ELF-1 (cell line): ENCODE results near the gene CSNK1A1.
"Not testable (repeated sequence)": the region's sequence is repeated elsewhere in the genome, so short reads cannot be mapped to it uniquely, and the experiment has no call there.

Source experiments
- DNase-seq: peaks from one replicate; pipeline ENCODE4 v3.0.0-alpha.2; 2016; ENCODE audit warnings: low read depth, low spot score

The CSNK1A1 gene

DNA sequence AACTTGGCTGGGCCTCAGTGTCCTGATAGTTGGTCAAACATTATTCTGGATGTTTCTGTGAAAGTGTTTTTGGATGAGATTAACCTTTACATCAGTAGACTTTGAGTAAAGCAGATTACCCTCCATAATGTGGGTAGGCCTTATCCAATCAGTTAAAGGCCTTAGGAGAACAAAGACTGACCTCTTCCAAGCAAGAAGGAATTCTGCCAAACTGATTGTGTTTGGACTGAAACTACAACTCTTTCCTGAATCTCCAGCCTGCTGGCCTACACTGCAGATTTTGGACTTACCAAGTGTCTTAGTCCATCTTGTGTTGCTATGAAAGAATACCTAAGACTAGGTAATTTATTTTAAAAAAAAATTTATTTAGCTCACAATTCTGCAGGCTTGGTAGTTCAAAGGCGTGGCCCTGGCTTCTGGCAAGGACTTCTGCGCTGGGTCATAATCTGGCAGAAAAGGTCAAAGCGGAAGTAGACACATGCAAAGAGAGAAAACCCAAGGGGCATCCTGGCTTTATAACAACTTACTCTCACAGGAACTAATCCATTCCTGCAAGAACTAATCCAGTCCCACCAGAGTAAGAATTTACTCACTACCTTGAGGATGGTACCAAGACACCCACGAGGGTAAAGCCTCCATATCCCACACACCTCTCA lies 21.5 kb upstream of the CSNK1A1 start:
- DNase-seq: no peak

- no peak for DNase-seq
Observed at GRCh38 chr5:149572170-149572569, 20.9 kb upstream of the CSNK1A1 start.

- no peak for DNase-seq
Observed at GRCh38 chr5:149567226-149567625, 16.0 kb upstream of the CSNK1A1 start.

DNA sequence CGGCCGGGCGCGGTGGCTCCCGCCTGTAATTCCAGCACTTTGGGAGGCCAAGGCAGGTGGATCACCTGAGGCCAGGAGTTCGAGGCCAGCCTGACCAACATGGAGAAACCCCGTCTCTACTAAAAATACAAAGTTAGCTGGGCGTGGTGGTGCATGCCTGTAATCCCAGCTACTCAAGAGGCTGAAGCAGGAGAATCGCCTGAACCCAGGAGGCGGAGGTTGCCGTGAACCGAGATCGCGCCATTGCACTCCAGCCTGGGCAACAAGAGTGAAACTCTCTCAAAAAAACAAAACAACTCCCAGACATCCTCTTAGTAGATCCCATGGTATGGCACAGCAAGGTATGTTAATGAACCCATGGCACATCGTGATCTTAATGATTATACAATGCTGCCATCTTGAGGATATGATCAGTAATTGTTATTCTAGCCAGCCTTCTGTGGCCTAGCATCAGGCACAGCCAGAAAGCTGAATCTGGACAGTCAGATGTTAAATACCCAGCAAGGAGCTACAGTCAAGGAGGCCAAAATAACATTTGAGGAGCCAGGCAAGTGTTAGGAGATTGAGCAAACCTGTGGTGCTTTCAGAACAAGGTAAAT lies 13.4 kb upstream of the CSNK1A1 start:
- DNase-seq: peak; percentile 54

DNA sequence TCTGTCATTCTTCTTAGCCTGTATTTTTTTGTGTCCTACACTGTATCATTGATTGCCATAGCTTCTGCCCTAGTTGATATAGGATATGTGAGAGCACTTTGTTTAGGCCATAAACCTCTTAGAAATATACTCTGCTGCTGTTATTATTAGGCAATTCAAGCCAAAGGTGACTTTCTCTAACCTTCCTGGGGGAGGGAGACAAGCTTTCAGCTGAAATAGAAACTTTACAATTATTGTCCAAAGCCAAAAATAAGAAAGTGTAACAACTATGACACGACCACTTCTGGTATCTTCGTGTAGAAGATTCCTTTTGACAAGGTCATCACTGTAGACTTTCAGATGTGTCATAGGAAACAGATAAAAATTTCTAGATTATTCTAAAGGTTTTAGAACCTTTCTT lies 12.2 kb upstream of the CSNK1A1 start:
- DNase-seq: no peak

DNA sequence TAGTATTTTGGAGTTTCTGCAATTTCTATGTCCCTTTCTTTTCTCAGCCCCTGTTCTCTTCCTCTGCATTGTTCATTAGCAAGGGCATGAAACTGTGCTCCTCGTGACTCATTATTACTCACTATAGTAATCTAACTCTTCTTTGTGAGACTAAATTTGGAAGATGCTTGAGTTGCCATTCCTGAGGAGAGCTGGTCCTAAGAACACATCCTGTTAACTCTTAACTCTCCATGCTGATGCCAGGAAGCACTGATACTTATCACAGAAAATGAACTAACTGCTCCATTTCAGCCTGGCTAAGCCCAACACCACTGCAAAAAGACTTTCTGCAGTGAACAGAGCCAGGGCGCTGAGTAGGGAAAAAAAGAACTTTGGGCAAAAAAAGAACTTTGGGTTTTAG lies 10.6 kb upstream of the CSNK1A1 start:
- peak; percentile 39 for DNase-seq

- DNase-seq: no peak
Observed at GRCh38 chr5:149559706-149560105, 8.5 kb upstream of the CSNK1A1 start.

DNA sequence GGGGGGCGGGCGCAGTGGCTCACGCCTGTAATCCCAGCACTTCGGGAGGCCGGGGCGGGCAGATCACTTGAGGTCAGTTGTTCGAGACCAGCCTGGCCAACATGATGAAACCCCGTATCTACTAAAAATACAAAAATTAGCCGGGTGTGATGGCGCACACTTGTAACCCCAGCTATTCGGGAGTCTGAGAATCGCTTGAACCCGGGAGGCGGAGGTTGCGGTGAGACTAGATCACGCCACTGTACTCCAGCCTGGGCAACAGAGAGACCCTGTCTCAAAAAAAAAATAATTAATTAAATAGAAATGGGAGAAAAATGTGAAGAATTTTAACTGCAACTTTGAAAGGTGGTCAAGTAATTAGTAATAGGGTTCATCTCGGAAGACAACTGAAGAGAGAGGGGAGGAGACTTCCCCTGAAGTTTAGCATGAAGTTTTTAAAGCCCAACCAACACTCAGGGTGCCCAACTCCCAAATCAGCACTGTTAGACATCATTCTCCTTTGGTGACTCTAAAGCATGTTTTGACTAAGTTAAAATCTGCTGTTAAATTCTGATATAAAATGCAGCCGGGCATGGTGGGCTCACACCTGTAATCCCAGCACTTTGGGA lies 1.4 kb upstream of the CSNK1A1 start:
- peak; percentile 78 for DNase-seq

GRCh38 chr5:149552038-149552494 lies 827 bp upstream of the CSNK1A1 start:
- no peak for DNase-seq

DNA sequence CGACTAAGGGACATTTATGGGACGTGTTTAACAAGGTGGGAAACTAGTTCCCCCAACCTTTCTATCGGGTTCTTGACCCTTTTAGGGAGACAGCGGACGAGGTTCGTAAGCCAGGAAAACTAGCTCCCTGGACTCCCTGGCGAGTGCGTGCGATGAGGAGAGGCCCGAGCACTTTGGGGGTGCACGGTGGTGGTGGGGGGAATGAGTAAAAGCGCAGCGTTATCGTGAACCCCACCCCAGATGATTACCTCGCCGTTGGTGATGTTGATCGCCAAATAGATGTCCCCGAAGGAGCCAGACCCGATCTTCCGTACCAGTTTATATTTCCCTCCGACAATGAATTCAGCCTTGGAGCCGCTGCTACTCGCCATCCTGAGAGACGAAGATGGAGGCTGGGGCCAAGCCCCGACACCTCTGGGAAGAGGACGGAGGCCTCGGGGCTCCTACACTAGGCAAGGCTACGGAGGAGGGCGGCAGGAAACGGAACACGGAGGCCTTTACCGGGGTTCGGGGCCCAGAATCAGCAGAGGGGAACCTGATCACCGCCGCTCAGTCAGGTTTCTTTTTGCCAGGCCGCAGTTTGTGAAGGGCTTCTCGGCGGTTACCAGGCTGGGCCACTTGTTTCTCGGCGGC lies 529 bp downstream of the CSNK1A1 start:
- DNase-seq: peak; percentile 17

- DNase-seq: no peak
Observed at GRCh38 chr5:149550268-149550583, 1.0 kb downstream of the CSNK1A1 start.

DNA sequence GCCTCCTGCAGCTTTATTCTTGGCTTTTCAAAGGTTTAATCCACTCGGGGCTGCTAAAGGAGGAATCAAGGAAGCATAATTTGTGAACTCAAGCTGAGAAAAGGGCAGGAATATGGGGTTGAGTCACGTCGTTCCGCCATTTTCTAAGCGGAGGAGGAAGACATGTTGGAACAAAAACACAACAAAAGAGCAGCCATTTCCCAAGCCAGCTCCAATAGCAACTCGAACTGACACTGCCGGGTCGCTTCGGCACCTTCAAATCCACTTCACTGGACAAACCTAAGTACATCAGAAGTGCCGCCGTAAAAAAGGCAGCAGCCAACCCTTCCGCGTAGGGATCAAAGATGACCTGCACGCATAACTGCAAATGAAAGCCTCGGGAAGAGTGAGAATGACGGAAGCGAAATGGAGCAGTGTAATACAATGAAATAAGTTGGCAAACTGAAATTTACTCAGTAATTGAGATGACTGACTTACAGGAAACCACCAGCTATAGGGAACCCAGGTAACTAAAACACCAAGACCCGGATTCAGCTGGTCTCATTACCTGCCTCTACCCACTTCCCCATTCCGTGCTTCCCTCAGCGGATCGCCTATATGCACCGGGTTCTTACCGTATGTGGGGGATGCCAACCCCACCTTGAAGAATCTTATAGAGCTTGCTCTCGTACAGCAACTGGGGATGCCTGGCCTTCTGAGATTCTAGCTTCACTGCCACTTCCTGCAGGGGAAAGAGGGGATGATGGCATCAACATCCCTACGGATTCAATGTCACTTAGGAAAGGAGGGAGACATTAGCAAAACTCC lies 1.6 kb downstream of the CSNK1A1 start:
- peak; percentile 76 for DNase-seq

- peak; percentile 61 for DNase-seq
Observed at GRCh38 chr5:149546974-149547373, 4.3 kb downstream of the CSNK1A1 start.

- no peak for DNase-seq
Observed at GRCh38 chr5:149545327-149545726, 5.9 kb downstream of the CSNK1A1 start.

DNA sequence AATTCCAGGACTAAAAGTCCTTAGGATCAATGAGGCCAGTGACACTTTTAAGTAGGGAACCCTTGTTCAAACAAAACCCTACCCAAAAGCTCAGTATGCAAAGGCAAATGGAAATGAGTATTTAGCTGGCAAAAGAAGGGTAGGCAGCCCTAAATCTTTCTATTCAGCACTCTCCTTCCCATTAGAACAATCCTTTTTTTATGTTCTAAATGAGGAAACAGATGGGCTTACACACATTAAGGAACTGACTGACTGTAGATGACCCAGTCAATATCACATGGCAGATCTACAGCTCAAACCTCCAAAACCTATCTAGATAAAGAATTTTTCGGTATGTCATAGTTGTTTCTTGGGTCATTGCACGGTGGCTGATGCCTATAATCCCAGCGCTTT lies 7.2 kb downstream of the CSNK1A1 start:
- DNase-seq: no peak

GRCh38 chr5:149543361-149544027 lies 7.7 kb downstream of the CSNK1A1 start:
- no peak for DNase-seq

- no peak for DNase-seq
Observed at GRCh38 chr5:149541893-149542292, 9.3 kb downstream of the CSNK1A1 start.

- no peak for DNase-seq
Observed at GRCh38 chr5:149540089-149540488, 11.2 kb downstream of the CSNK1A1 start.

DNA sequence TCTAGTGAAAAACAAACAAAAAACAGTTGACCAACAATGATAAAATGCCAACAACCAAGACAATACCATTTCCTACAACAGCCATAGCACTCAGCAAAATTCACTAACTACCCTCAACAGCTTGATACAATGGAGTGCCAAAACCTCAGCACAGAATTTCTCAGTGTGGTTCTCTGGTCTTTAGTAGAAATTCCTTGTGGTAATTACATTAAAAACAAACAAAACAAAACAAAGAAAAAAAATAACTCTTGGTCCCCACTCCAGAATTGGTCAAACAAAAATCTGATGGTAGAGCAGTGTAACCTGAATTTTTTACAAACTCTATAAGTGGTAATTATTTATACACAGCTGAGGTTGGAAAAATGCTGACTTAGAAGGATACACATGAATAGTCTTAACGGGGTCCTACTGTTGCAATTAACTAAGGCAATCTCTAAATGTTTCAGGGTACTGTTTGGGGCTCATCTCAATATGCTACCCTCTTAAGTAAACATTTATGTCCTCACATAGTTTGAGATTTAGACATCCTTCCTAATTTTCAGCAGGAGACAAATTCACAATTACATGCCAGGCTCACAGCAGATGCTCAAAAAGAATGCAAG lies 13.8 kb downstream of the CSNK1A1 start:
- no peak for DNase-seq

- DNase-seq: not testable (repeated sequence)
Observed at GRCh38 chr5:149535787-149536186, 15.5 kb downstream of the CSNK1A1 start.

- no peak for DNase-seq
Observed at GRCh38 chr5:149532413-149532812, 18.8 kb downstream of the CSNK1A1 start.
